Stimulated activated CD8-positive, alpha-beta memory T cell treated with anti-CD3 and anti-CD28 coated beads, Interleukin-4, amount 100 ng/mL, for 24 hours (primary cell): ENCODE data around the gene PCF11.

ENCODE experiments used
- DNase-seq: peaks from one replicate; pipeline ENCODE4 v3.0.0-alpha.2; 2020; ENCODE audit warnings: low read depth

The PCF11 gene

GRCh38 chr11:83152264-83152663 lies 4.7 kb upstream of the PCF11 start:
- no peak for DNase-seq

DNA sequence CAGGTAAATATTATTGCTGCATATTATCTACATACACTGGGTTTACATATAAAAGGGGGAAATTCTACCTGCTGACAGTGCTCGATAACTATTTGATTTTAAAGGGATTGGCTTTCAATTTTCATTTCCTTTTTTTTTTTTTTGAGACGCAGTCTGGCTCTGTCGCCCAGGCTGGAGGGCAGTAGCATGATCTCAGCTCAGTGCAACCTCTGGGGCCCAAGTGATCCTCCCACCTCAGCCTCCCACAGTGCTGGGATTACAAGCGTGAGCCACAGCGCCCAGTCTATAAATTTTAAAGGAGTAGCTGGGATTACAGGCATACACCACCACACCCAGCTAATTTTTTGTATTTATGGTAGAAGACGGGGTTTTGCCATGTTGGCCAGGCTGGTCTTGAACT lies 3.2 kb upstream of the PCF11 start:
- DNase-seq: no peak

GRCh38 chr11:83156144-83156995 lies 561 bp upstream of the PCF11 start:
- DNase-seq: peak; percentile 94

DNA sequence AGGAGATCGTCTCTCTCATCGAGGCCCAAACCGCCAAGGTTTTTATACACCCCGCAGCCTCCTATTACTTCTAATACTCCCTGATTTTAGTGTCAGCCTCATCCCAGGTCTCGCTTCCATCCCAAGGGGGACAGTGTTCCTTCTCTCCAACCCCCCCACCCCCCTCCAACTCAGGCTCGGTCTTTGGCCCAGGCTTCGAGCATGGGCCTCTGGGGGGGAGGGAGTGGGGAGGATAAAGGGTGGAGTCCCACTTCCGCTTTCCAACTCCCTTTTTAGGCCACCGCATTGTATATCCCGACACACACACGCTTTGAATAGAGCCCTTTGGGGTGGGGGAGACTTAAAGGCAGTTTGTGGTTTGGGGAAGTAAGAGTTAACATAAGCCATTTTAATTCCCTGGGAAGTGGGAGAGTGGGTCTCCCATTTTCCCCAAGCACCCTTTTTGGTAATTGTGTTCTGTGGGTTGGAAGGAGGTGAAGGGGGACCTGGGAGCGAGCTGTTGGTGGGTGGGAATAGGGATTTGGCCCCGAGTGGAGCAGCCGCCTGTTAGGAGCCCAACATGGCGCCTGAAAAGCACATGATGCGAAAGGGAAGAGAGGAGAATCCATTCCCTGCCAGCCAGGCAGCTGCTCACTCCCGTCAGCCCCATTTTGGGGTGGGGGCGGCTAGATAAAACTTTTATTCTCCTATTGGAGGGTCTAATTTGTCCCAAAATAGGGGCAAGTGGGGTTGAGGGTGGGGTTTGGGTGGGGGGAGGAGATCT lies 844 bp downstream of the PCF11 start:
- DNase-seq: no peak

- DNase-seq: no peak
Measured at GRCh38 chr11:83158357-83158786, 1.4 kb downstream of the PCF11 start.

- no peak for DNase-seq
Measured at GRCh38 chr11:83158965-83159901, 2.3 kb downstream of the PCF11 start.

DNA sequence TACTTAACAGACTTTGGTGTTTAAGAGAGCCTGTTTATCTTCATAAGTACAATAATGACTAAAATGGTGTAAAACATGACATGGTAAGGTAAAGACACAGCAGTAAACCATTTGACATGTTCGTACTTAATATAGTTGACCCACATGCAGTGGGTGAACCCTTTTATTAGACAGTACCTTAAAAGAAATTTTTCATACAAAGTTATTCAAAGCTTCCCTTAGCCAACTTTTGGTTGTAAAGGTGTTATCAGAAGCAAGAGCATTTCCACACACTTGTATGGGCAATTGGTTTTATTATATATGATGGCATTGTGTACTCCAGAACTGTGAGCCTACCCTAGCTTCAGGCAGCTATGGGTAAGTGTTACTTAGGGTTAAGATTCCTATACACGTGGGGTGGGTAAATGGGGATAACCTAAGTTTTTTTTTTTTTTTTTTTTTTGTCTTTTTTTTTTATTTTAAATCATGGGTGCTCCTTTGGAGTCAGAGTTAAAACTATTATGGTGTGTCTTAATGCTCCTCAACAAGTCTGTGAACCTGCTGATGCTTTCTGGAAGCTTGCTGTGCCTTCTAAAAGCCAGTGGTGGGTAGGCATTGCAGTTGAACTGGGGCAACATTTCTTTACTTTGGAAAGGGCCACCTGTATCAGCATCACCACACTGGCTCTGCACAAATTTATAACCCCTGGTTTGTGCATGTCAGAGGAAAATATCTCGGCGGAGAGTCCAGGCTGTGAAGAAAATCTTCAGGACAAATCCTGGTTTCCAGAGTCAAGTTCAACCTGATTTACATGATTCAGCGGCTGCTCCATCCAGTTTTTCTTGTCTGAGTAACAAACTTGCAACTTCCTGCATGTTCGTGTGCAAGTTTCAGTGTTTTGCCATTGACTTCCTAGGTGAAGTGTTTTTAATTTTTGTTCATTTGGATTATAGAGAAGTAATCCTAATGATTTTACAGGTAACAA lies 3.3 kb downstream of the PCF11 start:
- DNase-seq: no peak

GRCh38 chr11:83161610-83162199 lies 4.8 kb downstream of the PCF11 start:
- DNase-seq: no peak

GRCh38 chr11:83162377-83162776 lies 5.4 kb downstream of the PCF11 start:
- DNase-seq: no peak

DNA sequence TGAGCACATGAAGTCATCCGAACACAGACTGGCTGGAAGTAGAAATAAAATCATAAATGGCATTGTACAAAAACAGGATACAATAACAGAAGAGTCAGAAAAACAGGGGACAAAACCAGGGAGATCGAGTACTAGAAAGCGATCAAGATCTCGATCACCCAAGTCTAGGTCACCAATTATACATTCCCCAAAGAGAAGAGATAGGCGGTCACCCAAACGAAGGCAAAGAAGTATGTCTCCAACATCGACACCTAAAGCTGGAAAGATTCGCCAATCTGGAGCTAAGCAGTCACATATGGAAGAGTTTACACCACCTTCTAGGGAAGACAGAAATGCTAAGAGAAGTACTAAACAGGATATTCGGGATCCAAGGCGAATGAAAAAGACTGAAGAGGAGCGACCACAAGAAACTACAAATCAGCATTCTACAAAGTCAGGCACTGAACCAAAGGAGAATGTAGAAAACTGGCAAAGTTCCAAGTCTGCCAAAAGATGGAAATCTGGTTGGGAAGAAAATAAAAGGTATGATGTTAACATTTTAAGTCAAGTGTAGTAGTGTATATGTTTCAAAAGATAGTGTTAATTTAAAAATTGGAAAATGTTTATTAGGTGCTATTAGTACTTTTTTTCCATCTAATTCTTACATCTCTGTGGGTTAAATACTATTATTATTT lies 9.4 kb downstream of the PCF11 start:
- DNase-seq: no peak

GRCh38 chr11:83168756-83169155 lies 11.8 kb downstream of the PCF11 start:
- no peak for DNase-seq

- no peak for DNase-seq
Measured at GRCh38 chr11:83170865-83171264, 13.9 kb downstream of the PCF11 start.

- no peak for DNase-seq
Measured at GRCh38 chr11:83172551-83172950, 15.6 kb downstream of the PCF11 start.

DNA sequence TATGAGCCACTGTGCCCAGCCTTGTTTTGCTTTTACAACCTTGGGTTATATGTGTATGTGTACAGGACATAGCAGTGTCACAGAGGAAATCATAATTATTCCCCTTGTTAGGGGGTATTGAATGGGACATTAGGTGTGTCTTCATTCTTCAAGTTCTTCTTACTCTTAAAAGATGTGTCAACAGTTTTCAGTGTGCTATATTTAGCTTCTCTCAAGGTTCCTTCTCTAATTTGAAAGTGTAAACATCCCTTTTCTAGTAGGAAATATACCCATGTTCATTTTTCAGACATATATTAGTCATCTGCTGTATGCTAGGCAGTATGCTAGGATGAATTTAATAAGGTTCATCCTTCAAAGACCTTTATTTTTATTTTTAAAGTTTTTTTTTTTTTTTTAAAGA lies 17.1 kb downstream of the PCF11 start:
- DNase-seq: no peak

- no peak for DNase-seq
Measured at GRCh38 chr11:83175815-83176214, 18.9 kb downstream of the PCF11 start.

DNA sequence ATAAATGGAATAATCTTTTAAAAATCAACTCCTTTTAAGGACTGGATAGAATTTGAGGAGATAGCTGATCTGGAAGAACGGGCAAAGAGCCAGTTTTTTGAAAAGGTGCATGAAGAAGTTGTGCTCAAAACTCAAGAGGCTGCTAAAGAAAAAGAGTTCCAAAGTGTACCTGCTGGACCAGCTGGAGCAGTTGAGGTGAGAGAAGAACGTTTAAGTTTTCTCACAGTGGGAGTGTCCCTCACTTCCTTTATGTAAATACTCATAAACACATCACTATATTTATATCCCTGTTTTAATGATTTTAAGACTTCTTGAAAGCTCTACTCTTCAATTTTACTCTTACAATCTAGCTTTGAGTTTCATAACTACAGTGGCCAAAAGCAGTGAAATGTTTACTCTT lies 24.9 kb downstream of the PCF11 start:
- DNase-seq: no peak

GRCh38 chr11:83185767-83186166 lies 28.8 kb downstream of the PCF11 start:
- DNase-seq: no peak

- no peak for DNase-seq
Measured at GRCh38 chr11:83187465-83187864, 30.5 kb downstream of the PCF11 start.

- no peak for DNase-seq
Measured at GRCh38 chr11:83191491-83191890, 34.6 kb downstream of the PCF11 start.

DNA sequence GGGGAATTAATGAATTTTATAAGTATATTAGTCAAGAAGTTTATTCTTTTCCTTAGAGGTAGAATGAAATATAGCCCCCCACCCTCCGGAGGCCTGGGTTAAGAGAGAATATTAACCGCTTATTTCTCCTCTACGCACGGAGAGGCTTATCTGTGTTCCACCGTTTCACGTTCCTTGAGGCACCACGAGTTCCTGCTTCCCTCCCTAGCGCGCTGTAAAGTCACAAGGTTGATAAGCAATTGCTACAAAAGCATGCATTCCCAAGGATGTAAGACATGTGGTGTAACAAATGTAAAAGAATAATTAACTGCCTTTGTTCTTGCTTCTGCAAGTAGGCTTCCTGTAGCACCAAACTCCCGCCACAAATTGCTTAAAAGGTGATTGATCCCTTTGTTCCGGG lies 35.1 kb downstream of the PCF11 start:
- no peak for DNase-seq
